H9 (cell line): ENCODE data around the gene RAB27A. TPM values are rescaled to one million over a fixed set of nuclear protein-coding genes. Genes with fewer than 3 reads are reported as not detected.

Experiments used
- DNase-seq: peaks from one replicate; pipeline ENCODE4 v3.0.0-alpha.2; 2017
- H2AFZ ChIP-seq: one replicate; pipeline ENCODE4 v1.6.1; 2013; ENCODE audit warnings: mild to moderate bottlenecking, low read length, control low read depth, moderate library complexity
- H2AK5ac ChIP-seq: 2 replicates; pipeline ENCODE4 v1.6.1; 2013; ENCODE audit warnings: low read length, control low read depth, mixed read lengths; ENCODE audit not compliant: insufficient read length
- H2BK120ac ChIP-seq: one replicate; pipeline ENCODE4 v1.6.1; 2013; ENCODE audit warnings: low read depth, mild to moderate bottlenecking, low read length, control low read depth, inconsistent platforms; ENCODE audit not compliant: poor library complexity, severe bottlenecking
- H2BK12ac ChIP-seq: 2 replicates; pipeline ENCODE4 v1.6.1; 2013; ENCODE audit warnings: low read length, control low read depth, mixed read lengths, low read depth; ENCODE audit not compliant: insufficient read length
- H2BK15ac ChIP-seq: 2 replicates; pipeline ENCODE4 v1.6.1; 2013; ENCODE audit warnings: low read depth, low read length, control low read depth
- H2BK20ac ChIP-seq: one replicate; pipeline ENCODE4 v1.6.1; 2013; ENCODE audit warnings: low read depth, mild to moderate bottlenecking, low read length, control low read depth, inconsistent platforms; ENCODE audit not compliant: poor library complexity, severe bottlenecking
- H2BK5ac ChIP-seq: 2 replicates; pipeline ENCODE4 v1.6.1; 2013; ENCODE audit warnings: low read length, control low read depth, mixed read lengths; ENCODE audit not compliant: insufficient read length
- H3K14ac ChIP-seq: 2 replicates; pipeline ENCODE4 v1.6.1; 2013; ENCODE audit warnings: low read length, control low read depth; ENCODE audit not compliant: insufficient read depth
- H3K18ac ChIP-seq: 2 replicates; pipeline ENCODE4 v1.6.1; 2013; ENCODE audit warnings: low read depth, mild to moderate bottlenecking, mixed read lengths, low read length, control low read depth; ENCODE audit not compliant: insufficient read length
- H3K23ac ChIP-seq: 2 replicates; pipeline ENCODE4 v1.6.1; 2013; ENCODE audit warnings: low read length, control low read depth, mixed read lengths, low read depth; ENCODE audit not compliant: insufficient read length
- H3K23me2 ChIP-seq: 2 replicates; pipeline ENCODE4 v1.6.1; 2013; ENCODE audit warnings: low read depth, mild to moderate bottlenecking, mixed read lengths, low read length, control low read depth; ENCODE audit not compliant: insufficient read length, poor library complexity, severe bottlenecking
- H3K27ac ChIP-seq: 2 replicates; pipeline ENCODE4 v1.5.1; 2013; ENCODE audit warnings: low read length, control low read depth, mixed read lengths, low read depth; ENCODE audit not compliant: insufficient read length
- H3K27me3 ChIP-seq: 2 replicates; pipeline ENCODE4 v1.6.1; 2013; ENCODE audit warnings: low read length, control low read depth, inconsistent platforms; ENCODE audit not compliant: insufficient read depth
- H3K4ac ChIP-seq: 2 replicates; pipeline ENCODE4 v1.6.1; 2013; ENCODE audit warnings: low read depth, mild to moderate bottlenecking, control low read depth, inconsistent platforms, low read length, moderate library complexity
- H3K4me1 ChIP-seq: 2 replicates; pipeline ENCODE4 v1.6.1; 2013; ENCODE audit warnings: low read length, control low read depth, inconsistent platforms; ENCODE audit not compliant: insufficient read depth
- H3K4me2 ChIP-seq: 2 replicates; pipeline ENCODE4 v1.6.1; 2013; ENCODE audit warnings: low read length, control low read depth, mixed read lengths; ENCODE audit not compliant: insufficient read length, insufficient read depth
- H3K56ac ChIP-seq: 2 replicates; pipeline ENCODE4 v1.6.1; 2013; ENCODE audit warnings: low read depth, mild to moderate bottlenecking, mixed read lengths, low read length, control low read depth; ENCODE audit not compliant: insufficient read length
- H3K79me1 ChIP-seq: 2 replicates; pipeline ENCODE4 v1.6.1; 2013; ENCODE audit warnings: low read depth, mild to moderate bottlenecking, moderate library complexity, low read length, control low read depth, inconsistent platforms; ENCODE audit not compliant: insufficient read depth, poor library complexity, severe bottlenecking
- H3K79me2 ChIP-seq: 2 replicates; pipeline ENCODE4 v1.6.1; 2013; ENCODE audit warnings: low read length, control low read depth, inconsistent platforms; ENCODE audit not compliant: insufficient read depth
- H3K9ac ChIP-seq: 2 replicates; pipeline ENCODE4 v1.6.1; 2013; ENCODE audit warnings: low read length, control low read depth, mixed read lengths; ENCODE audit not compliant: insufficient read length; ENCODE audit errors: extremely low read depth
- H3K9me3 ChIP-seq: one replicate; pipeline ENCODE4 v1.6.1; 2013; ENCODE audit warnings: low read depth, low read length, inconsistent platforms; ENCODE audit not compliant: control insufficient read depth
- H3T11ph ChIP-seq: one replicate; pipeline ENCODE4 v1.6.1; 2013; ENCODE audit warnings: mild to moderate bottlenecking, low read length, control low read depth, inconsistent platforms
- H4K20me1 ChIP-seq: one replicate; pipeline ENCODE4 v1.6.1; 2013; ENCODE audit not compliant: control insufficient read depth, insufficient read length, insufficient read depth
- H4K5ac ChIP-seq: 2 replicates; pipeline ENCODE4 v1.6.1; 2013; ENCODE audit warnings: low read depth, mild to moderate bottlenecking, mixed read lengths, low read length, control low read depth; ENCODE audit not compliant: insufficient read length
- H4K8ac ChIP-seq: replicated peaks from 2 replicates; pipeline ENCODE4 v1.6.1; 2013; ENCODE audit warnings: low read length, control low read depth, mixed read lengths, low read depth; ENCODE audit not compliant: insufficient read length
- H4K91ac ChIP-seq: 2 replicates; pipeline ENCODE4 v1.6.1; 2013; ENCODE audit warnings: low read depth, mild to moderate bottlenecking, moderate library complexity, mixed read lengths, low read length, control low read depth; ENCODE audit not compliant: insufficient read length
- H3K27ac Mint-ChIP-seq, 3 experiments: 2 replicates in 2 of 3; 3 replicates in 1 of 3; pipeline ENCODE4 v1.8.0; 2020 to 2021; ENCODE audit warnings: mixed read lengths in 3 of 3, mild to moderate bottlenecking in 1 of 3, moderate library complexity in 1 of 3
- H3K27me3 Mint-ChIP-seq: 2 replicates; pipeline ENCODE4 v1.8.0; 2021; ENCODE audit warnings: low read depth, mild to moderate bottlenecking, moderate library complexity, mixed read lengths
- H3K36me3 Mint-ChIP-seq, 3 experiments: 2 replicates in 2 of 3; 3 replicates in 1 of 3; pipeline ENCODE4 v1.8.0; 2020 to 2021; ENCODE audit warnings: low read depth in 3 of 3, mixed read lengths in 3 of 3; ENCODE audit not compliant: insufficient read depth in 1 of 3
- H3K4me1 Mint-ChIP-seq, 2 experiments: 2 replicates each; pipeline ENCODE4 v1.8.0; 2020; ENCODE audit warnings: mixed read lengths in 2 of 2
- H3K4me3 Mint-ChIP-seq, 2 experiments: 2 replicates in 1 of 2; 3 replicates in 1 of 2; pipeline ENCODE4 v1.8.0; 2020 to 2021; ENCODE audit warnings: mild to moderate bottlenecking in 2 of 2, mixed read lengths in 2 of 2, moderate library complexity in 1 of 2
- H3K9me3 Mint-ChIP-seq, 2 experiments: 2 replicates in 1 of 2; 3 replicates in 1 of 2; pipeline ENCODE4 v1.8.0; 2020; ENCODE audit warnings: mild to moderate bottlenecking in 2 of 2, mixed read lengths in 2 of 2, moderate library complexity in 1 of 2
- WGBS: extraction: QIAGEN DNeasy Blood & Tissue Kit; methylation state at CpG from one replicate; pipeline ENCODE4 v1.1.7; 2013; ENCODE audit warnings: missing lambda C conversion rate, low lambda C conversion rate, mixed read lengths; ENCODE audit not compliant: insufficient read length; ENCODE audit errors: extremely low coverage; 5-methylcytosine and 5-hydroxymethylcytosine counted together
- total RNA-seq: library from RNA; stranded (reverse); gene quantifications from 2 replicates; pipeline ENCODE4 v1.2.1, GENCODE V29; 2021
- TF ChIP-seq, protein P1 (sequence below): fragments of 200-600 bp; sonication (generic); conservative IDR thresholded peaks from 3 replicates; pipeline ENCODE4 v1.8.0; 2021; ENCODE audit warnings: antibody characterized with exemption, mild to moderate bottlenecking

The RAB27A gene
- total RNA-seq, 1 experiment from 2014 or later, result 6.8 TPM

DNA sequence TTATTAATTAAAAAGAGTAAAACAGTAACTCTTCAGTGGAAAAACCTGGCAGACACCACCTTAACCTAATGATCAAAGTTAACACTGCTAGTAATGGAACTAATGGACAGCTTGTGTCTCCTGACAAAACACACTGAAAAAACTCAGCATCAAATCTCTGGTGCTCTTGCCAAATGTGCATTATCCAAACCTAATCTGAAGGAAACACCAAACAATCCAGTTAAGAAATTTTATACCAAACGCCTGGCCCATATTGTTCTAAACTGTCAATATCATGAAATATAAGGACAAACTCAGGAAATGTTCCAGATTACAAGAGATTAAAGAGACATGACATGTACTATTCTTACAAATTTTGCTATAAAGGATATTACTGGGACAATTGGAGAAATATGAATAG is 103.3 kb downstream of the RAB27A start:
- Histone ChIP-seq H3K18ac (no peak overlapping the region), H3K27ac (no peak overlapping the region), H3K79me2 (peaks cover 2% of the 10 kb centered on the region; the same call in 1 of the 2 replicates), H2BK12ac (no peak overlapping the region), H2BK5ac (no peak overlapping the region), H2AK5ac (no peak overlapping the region), H3K4ac (no peak overlapping the region), H2BK120ac (no peak overlapping the region), H2BK15ac (no peak overlapping the region), H3K9ac (no peak overlapping the region), H3T11ph (no peak overlapping the region), H3K14ac (no peak overlapping the region), H4K91ac (no peak overlapping the region), H2AFZ (no peak overlapping the region), H3K23ac (no peak overlapping the region), H3K4me1 (no peaks in the 10 kb centered on the region), H3K27me3 (no peaks in the 10 kb centered on the region), H3K4me2 (no peak overlapping the region), H3K23me2 (no peaks in the 10 kb centered on the region), H4K8ac (no peak overlapping the region), H3K9me3 (no peaks in the 10 kb centered on the region), H2BK20ac (no peak overlapping the region), H4K20me1 (no peaks in the 10 kb centered on the region), H3K79me1 (no peaks in the 10 kb centered on the region), H4K5ac (no peak overlapping the region), H3K56ac (no peak overlapping the region)
- Mint-ChIP-seq H3K4me1 (peaks cover 6 to 7% of the 10 kb centered on the region in 2 experiments; a peak in 2 of 4 replicates), H3K9me3 (no peaks in the 10 kb centered on the region), H3K27ac (no peak overlapping the region), H3K36me3 (peaks cover 54 to 83% (median 78%) of the 10 kb centered on the region in 3 experiments; a peak in 6 of 7 replicates), H3K4me3 (no peak overlapping the region), H3K27me3 (no peaks in the 10 kb centered on the region)
- no CpG with 5 or more reads among the region's 1 CpG for WGBS
- TF ChIP-seq, protein P1, sequence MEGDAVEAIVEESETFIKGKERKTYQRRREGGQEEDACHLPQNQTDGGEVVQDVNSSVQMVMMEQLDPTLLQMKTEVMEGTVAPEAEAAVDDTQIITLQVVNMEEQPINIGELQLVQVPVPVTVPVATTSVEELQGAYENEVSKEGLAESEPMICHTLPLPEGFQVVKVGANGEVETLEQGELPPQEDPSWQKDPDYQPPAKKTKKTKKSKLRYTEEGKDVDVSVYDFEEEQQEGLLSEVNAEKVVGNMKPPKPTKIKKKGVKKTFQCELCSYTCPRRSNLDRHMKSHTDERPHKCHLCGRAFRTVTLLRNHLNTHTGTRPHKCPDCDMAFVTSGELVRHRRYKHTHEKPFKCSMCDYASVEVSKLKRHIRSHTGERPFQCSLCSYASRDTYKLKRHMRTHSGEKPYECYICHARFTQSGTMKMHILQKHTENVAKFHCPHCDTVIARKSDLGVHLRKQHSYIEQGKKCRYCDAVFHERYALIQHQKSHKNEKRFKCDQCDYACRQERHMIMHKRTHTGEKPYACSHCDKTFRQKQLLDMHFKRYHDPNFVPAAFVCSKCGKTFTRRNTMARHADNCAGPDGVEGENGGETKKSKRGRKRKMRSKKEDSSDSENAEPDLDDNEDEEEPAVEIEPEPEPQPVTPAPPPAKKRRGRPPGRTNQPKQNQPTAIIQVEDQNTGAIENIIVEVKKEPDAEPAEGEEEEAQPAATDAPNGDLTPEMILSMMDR, result no peak
- no peak for DNase-seq
